ENCODE measurements around the gene CCDC71. TPM values are rescaled to one million over a fixed set of nuclear protein-coding genes. Genes with fewer than 3 reads are reported as not detected.

CCDC71 gene
- total RNA-seq, 4 donors from 2014 or later: 12.4 to 39.3 (median 37.5) TPM

GRCh38 chr3:49161197-49161596, 4.9 kb downstream of the CCDC71 start:
- Histone ChIP-seq H3K36me3 (peaks cover 0 to 19% (median 0%) of the 10 kb centered on the region in 3 donors), H3K27ac (no peak overlapping the region), H3K27me3 (no peaks in the 10 kb centered on the region), H3K9me3 (no peaks in the 10 kb centered on the region), H3K4me3 (no peak overlapping the region), H3K4me1 (peaks cover 0 to 15% (median 0%) of the 10 kb centered on the region in 4 donors)
- DNase-seq: no peak
- TF ChIP-seq, protein P1, sequence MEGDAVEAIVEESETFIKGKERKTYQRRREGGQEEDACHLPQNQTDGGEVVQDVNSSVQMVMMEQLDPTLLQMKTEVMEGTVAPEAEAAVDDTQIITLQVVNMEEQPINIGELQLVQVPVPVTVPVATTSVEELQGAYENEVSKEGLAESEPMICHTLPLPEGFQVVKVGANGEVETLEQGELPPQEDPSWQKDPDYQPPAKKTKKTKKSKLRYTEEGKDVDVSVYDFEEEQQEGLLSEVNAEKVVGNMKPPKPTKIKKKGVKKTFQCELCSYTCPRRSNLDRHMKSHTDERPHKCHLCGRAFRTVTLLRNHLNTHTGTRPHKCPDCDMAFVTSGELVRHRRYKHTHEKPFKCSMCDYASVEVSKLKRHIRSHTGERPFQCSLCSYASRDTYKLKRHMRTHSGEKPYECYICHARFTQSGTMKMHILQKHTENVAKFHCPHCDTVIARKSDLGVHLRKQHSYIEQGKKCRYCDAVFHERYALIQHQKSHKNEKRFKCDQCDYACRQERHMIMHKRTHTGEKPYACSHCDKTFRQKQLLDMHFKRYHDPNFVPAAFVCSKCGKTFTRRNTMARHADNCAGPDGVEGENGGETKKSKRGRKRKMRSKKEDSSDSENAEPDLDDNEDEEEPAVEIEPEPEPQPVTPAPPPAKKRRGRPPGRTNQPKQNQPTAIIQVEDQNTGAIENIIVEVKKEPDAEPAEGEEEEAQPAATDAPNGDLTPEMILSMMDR (IDR thresholded peaks at IDR 0.05): no peak
- TF ChIP-seq POLR2A (IDR thresholded peaks at IDR 0.05): no peak

DNA sequence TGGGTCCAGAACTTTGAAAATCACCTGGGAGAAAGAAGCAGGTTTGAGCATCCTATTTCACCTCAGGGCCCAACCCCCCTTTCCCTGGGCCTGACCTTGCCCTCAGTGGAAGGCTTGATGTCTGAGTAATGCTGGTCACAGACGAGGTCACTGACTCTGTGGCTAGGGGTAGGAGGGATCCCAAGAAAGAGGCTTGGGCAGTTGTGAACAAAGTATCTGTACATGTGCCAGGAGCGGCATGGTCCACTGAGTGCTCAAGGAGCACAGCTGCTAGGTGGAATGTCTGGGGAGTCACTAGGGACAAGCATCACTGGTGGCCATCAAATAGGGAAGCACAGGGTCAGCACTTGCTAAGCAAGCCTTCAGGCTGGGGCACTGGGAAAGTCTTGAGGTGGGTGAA, 7.3 kb downstream of the CCDC71 start:
- no peak overlapping the region for H3K27ac ChIP-seq
- TF ChIP-seq POLR2A (IDR thresholded peaks at IDR 0.05): no peak
- TF ChIP-seq, protein P1 (IDR thresholded peaks at IDR 0.05): no peak
- H3K4me3 ChIP-seq: no peak overlapping the region
- H3K27me3 ChIP-seq: no peaks in the 10 kb centered on the region
- H3K36me3 ChIP-seq: peaks cover 0 to 15% (median 0%) of the 10 kb centered on the region in 3 donors
- no peak for DNase-seq
- H3K4me1 ChIP-seq: no peaks in the 10 kb centered on the region
- no peaks in the 10 kb centered on the region for H3K9me3 ChIP-seq

- Histone ChIP-seq H3K4me3 (no peak overlapping the region), H3K36me3 (peaks cover 0 to 9% (median 0%) of the 10 kb centered on the region in 3 donors), H3K4me1 (no peaks in the 10 kb centered on the region), H3K27me3 (no peaks in the 10 kb centered on the region), H3K9me3 (no peaks in the 10 kb centered on the region), H3K27ac (no peak overlapping the region)
- TF ChIP-seq POLR2A (IDR thresholded peaks at IDR 0.05): no peak
- TF ChIP-seq, protein P1 (IDR thresholded peaks at IDR 0.05): peak in 5 of 6 experiments; percentile 21 to 76 (median 66)
- peak; percentile 49 to 89 (median 72) for DNase-seq
Observed at GRCh38 chr3:49158103-49158709, 7.9 kb downstream of the CCDC71 start.

DNA sequence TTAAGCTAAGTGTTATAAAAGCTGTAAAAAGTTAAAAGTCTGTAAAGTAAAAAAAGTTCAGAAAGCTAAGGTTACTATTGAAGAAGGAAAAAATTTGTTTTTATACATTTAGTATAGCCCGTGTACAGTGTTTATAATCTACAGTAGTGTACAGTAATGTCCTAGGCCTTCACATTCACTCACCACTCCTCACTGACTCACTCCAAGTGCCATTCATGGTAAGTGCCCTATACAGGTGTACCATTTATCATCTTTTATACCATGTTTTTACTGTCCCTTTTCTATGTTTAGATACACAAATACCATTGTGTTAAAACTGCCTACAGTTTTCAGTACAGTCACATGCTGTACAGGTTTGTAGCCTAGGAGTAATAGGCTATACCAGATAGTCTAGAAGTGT, 8.8 kb downstream of the CCDC71 start:
- TF ChIP-seq, protein P1 (IDR thresholded peaks at IDR 0.05): no peak
- no peak for TF ChIP-seq POLR2A (IDR thresholded peaks at IDR 0.05)
- H3K4me3 ChIP-seq: no peak overlapping the region
- H3K9me3 ChIP-seq: no peaks in the 10 kb centered on the region
- H3K27ac ChIP-seq: no peak overlapping the region
- no peak for DNase-seq
- H3K27me3 ChIP-seq: no peaks in the 10 kb centered on the region
- H3K36me3 ChIP-seq: no peaks in the 10 kb centered on the region
- no peaks in the 10 kb centered on the region for H3K4me1 ChIP-seq

DNA sequence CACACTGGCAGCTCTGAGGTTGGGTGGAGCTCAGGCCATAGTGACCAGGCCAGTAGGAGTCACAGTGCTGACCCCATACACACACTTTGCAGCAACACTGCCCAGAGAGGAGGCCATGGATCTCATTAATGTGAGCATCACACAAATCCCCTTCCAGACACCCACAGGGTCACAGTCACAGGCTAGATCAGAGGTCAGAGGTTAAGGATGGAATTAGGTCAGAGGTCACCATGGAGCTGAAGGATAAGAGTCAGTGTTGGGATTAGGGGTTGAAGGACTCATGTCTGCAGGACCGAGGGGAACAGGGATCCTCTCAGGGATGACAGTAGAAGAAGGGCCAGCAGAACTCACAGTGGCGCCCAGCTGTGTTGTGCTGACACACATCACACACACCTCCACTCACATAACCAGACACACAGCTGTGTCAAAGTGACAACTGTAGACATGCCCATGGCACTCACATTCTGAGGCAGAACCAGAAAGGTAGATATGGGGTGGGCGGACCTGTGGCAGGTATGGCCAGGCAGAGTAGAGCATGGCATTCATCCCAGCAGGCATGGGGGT, 12.7 kb downstream of the CCDC71 start:
- H3K4me3 ChIP-seq: no peak overlapping the region
- H3K27ac ChIP-seq: no peak overlapping the region
- no peaks in the 10 kb centered on the region for H3K4me1 ChIP-seq
- no peaks in the 10 kb centered on the region for H3K36me3 ChIP-seq
- DNase-seq: no peak
- H3K27me3 ChIP-seq: no peaks in the 10 kb centered on the region
- no peaks in the 10 kb centered on the region for H3K9me3 ChIP-seq
- no peak for TF ChIP-seq POLR2A (IDR thresholded peaks at IDR 0.05)
- TF ChIP-seq, protein P1 (IDR thresholded peaks at IDR 0.05): no peak

Measured in Peyer's patch (tissue), 4 donors.